IPS DF 4.7 (cell line): ENCODE measurements around the gene BCL2.
"Not testable (repeated sequence)": the region's sequence is repeated elsewhere in the genome, so short reads cannot be mapped to it uniquely, and the experiment has no call there.

ENCODE experiments used
- DNase-seq: peaks from one replicate; pipeline ENCODE4 v3.0.0-alpha.2; 2013; ENCODE audit warnings: low spot score; ENCODE audit errors: extremely low read depth

Gene BCL2

GRCh38 chr18:63203497-63203896 lies 116.1 kb downstream of the BCL2 start:
- no peak for DNase-seq

GRCh38 chr18:63202828-63203227 lies 116.7 kb downstream of the BCL2 start:
- DNase-seq = no peak

GRCh38 chr18:63201456-63201855 lies 118.1 kb downstream of the BCL2 start:
- not testable (repeated sequence) for DNase-seq

GRCh38 chr18:63199743-63200241 lies 119.8 kb downstream of the BCL2 start:
- DNase-seq = no peak

- DNase-seq = no peak
These were observed 120.5 kb downstream of the BCL2 start for GRCh38 chr18:63198868-63199742.

- no peak for DNase-seq
These were observed 121.3 kb downstream of the BCL2 start for GRCh38 chr18:63198098-63198760.

GRCh38 chr18:63197246-63197869 lies 122.2 kb downstream of the BCL2 start:
- DNase-seq = no peak

GRCh38 chr18:63195326-63196159 lies 124.0 kb downstream of the BCL2 start:
- no peak for DNase-seq

- DNase-seq = no peak
These were observed 126.7 kb downstream of the BCL2 start for GRCh38 chr18:63192885-63193349.

- no peak for DNase-seq
These were observed 127.3 kb downstream of the BCL2 start for GRCh38 chr18:63192126-63192884.

GRCh38 chr18:63191413-63191812 lies 128.2 kb downstream of the BCL2 start:
- no peak for DNase-seq

- not testable (repeated sequence) for DNase-seq
These were observed 128.7 kb downstream of the BCL2 start for GRCh38 chr18:63190838-63191237.

GRCh38 chr18:63189817-63190216 lies 129.8 kb downstream of the BCL2 start:
- no peak for DNase-seq

GRCh38 chr18:63189041-63189440 lies 130.5 kb downstream of the BCL2 start:
- no peak for DNase-seq

- no peak for DNase-seq
These were observed 131.6 kb downstream of the BCL2 start for GRCh38 chr18:63187791-63188460.

GRCh38 chr18:63187223-63187574 lies 132.4 kb downstream of the BCL2 start:
- DNase-seq = no peak

GRCh38 chr18:63186520-63187222 lies 132.9 kb downstream of the BCL2 start:
- no peak for DNase-seq

GRCh38 chr18:63185984-63186383 lies 133.6 kb downstream of the BCL2 start:
- no peak for DNase-seq
